HG03064 (cell line): Measurements from ENCODE around the gene MAPKAPK5.
"Not testable (repeated sequence)": the region's sequence is repeated elsewhere in the genome, so short reads cannot be mapped to it uniquely, and the experiment has no call there.

Experiments
- ATAC-seq: cut with Tn5 transposase; IDR thresholded peaks from one replicate; pipeline ENCODE4 v1.9.1; 2021; ENCODE audit warnings: low read depth; ENCODE audit not compliant: unreplicated experiment

The MAPKAPK5 gene

GRCh38 chr12:111841750-111842555 is at the start of gene MAPKAPK5:
Gene MAPKAPK5 (plus strand): TSS chr12:111842228. CDS start chr12:111842734, 506 bp downstream.
- ATAC-seq, result peak; percentile 60

GRCh38 chr12:111792856-111793235 is 49.2 kb upstream of the MAPKAPK5 start:
- no peak for ATAC-seq

- ATAC-seq, result no peak
These were observed 43.8 kb upstream of the MAPKAPK5 start for GRCh38 chr12:111798182-111798581.

DNA sequence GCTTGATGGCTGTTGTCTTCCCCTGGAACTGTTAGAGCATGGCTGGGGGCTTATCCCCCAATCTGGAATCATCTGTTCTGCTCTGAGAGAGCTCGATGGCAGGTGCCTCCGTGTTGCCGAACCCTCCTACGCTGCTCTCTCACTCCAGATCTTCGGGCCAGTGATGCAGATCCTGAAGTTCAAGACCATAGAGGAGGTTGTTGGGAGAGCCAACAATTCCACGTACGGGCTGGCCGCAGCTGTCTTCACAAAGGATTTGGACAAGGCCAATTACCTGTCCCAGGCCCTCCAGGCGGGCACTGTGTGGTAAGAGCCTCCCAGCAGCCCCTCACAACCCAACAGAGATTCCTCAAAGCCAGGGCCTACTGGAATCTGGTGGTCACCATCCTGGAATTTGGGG is 42.3 kb upstream of the MAPKAPK5 start:
- no peak for ATAC-seq

GRCh38 chr12:111803038-111803626 is 38.9 kb upstream of the MAPKAPK5 start:
- no peak for ATAC-seq

- ATAC-seq, result no peak
These were observed 38.2 kb upstream of the MAPKAPK5 start for GRCh38 chr12:111803851-111804250.

DNA sequence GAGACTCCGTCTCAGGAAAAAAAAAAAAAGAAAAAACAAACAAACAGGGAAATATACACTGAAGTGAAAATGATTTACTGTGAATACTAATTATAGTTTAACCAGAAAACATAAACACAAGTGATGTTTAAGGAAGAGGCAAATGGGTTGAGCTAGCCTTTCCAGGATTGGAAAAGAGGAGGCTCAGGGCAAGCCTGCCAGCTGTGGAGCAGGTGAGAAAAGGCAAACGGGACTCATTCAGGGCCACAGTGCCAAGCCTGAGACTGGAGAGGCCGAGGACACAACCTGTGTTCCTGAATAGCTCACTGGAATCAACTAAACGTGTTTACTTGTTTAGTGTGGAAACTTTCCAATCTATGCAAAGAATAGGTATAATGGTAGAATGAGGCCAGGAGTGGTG is 35.7 kb upstream of the MAPKAPK5 start:
- ATAC-seq, result no peak

GRCh38 chr12:111807232-111807631 is 34.8 kb upstream of the MAPKAPK5 start:
- no peak for ATAC-seq

GRCh38 chr12:111812881-111813741 is 28.9 kb upstream of the MAPKAPK5 start:
- ATAC-seq, result no peak

DNA sequence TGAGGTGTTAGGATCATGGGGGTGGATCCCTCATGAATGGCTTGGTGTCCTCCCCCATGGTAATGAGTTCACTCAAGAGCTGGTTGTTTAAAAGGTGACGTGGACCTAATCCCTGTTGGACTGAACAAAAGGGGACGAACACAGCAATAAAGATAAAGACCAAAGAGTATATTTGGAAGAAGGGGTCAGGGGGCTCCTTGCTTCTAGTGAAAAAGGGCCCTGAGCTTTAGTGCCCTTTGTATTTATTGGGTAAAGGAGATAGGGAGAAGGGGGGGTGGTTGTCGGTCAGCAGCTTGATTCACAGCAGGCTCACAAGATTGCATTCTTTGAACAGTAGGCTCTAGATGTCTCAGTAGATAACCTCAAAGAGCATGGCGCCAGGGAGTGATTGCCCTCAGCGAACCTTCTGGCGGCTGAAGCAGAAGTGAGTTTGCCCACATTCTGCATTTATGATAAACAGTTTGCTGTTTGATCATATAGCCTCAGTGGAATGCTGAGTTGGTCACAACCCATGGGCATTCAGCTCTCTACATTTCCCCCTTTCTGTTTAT is 25.9 kb upstream of the MAPKAPK5 start:
- ATAC-seq, result no peak

GRCh38 chr12:111816898-111817297 is 25.1 kb upstream of the MAPKAPK5 start:
- ATAC-seq, result not testable (repeated sequence)

DNA sequence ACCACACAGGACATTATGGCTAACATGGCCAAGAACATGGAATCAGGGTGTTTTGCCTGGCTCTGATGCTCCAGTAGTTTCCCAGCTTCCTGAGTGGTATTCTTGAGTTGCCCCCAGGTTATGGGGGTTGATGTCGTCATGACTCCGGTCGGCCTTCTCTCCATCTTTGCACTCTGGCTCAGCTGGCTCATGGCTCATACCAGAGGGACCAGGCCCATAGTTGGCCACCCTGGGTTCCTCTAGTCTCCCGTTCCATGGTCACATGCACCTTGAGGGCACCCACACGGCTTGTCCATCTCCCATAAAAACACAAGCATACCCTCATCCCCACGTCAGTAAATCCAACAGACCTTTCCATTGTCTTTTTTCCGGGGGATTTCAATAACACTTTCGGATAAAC is 23.7 kb upstream of the MAPKAPK5 start:
- no peak for ATAC-seq

- ATAC-seq, result no peak
These were observed 22.6 kb upstream of the MAPKAPK5 start for GRCh38 chr12:111819191-111820158.

DNA sequence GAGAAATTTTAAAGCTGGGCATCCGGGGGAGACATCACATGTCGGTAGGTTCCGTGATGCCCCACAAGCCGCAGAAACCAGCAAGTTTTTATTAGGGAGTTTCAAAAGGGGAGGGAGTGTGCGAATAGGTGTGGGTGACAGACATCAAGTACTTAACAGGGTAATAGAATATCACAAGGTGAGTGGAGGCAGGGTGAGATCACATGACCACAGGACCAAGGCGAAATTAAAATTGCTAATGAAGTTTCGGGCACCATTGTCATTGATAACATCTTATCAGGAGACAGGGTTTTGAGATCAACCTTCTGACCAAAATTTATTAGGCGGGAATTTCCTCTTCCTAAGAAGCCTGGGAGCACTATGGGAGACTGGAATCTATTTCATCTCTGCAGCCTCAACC is 21.2 kb upstream of the MAPKAPK5 start:
- ATAC-seq, result not testable (repeated sequence)

- ATAC-seq, result no peak
These were observed 19.1 kb upstream of the MAPKAPK5 start for GRCh38 chr12:111822886-111823285.

DNA sequence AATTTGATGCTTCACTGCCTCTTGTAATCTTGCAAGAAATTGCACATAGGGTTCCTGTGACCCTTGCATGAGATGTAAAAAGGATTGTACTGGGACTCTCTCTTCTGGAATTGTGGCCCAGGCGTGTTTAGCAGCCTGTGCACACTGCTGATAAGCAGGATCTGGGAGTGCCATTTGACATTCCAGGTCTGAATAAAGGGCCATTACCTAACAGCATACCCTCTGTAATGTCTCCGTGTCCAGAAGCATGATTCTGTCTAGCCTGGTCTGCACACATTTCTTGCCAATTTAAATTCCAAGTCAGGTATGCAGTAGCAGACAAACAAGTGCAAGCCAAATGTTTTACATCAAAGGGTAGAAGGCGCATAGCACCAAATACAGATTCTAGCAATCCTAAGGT is 18.1 kb upstream of the MAPKAPK5 start:
- no peak for ATAC-seq

DNA sequence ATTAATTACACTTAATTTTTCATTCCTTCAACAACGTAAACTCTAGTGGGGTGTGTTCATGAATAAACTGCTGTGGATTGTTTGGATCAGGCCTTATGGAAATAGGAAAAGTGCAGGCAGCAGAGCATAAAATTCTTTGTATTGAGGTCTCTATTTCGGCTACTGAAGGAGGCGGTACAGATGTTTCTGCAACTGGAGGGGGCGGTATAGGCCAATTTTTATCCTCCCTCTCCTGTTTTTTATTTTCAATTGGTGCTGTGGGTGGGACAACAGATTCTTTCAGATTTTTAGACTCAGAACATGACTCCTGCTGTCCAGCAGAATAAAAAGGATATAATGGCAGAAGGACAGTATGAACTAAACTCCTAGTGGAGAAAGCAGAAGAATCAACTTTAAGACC is 17.7 kb upstream of the MAPKAPK5 start:
- not testable (repeated sequence) for ATAC-seq

GRCh38 chr12:111825509-111825908 is 16.5 kb upstream of the MAPKAPK5 start:
- ATAC-seq, result no peak

- ATAC-seq, result no peak
These were observed 15.7 kb upstream of the MAPKAPK5 start for GRCh38 chr12:111826316-111826715.

DNA sequence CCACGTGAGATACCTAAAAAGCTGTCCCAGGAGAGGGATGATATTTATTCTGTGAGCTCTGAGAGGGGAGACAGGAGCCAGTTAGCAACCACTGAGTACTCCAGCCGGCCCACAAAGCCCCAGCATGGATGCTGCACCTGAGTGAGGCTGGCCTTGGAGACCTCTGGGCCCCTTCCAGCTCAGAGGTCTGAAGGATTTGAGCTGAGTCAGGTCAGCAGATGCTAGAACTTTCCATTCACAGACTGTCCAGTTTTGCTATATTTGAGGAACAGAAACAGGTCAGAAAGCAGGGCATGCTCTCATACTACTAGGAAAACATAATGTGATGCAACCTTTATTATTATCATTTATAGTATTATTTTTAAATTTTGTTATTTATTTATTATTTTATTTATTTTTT is 15.0 kb upstream of the MAPKAPK5 start:
- no peak for ATAC-seq
